ENCODE results near the gene CATSPERB. TPM values are rescaled to one million over a fixed set of nuclear protein-coding genes. Genes with fewer than 3 reads are reported as not detected.

Gene CATSPERB
- total and polyA plus RNA-seq, 2 donors from 2014 or later = 0.17 to 2.1 TPM

DNA sequence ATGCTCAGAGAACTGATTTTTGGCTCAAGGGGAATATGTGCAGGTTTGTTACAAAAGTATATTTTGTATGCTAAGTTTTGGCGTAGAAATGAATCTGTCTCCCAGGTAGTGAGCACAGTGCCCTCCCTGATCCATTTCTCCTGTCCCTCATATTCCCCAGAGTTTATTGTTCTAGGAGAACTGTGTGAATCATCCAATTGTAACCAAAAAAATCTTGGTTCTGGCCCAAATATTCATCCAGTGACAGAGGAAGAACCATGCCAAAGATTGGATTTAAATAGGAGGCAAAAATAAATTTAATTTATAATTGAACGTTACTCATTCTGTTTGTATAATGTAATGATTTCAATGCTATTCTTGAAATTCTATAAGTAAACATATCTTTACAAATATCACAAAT lies 4.8 kb downstream of the CATSPERB start:
- intact Hi-C loops (cut with DNase I) = no loop called here
- Histone ChIP-seq H3K4me1 (ENCODE audit: control insufficient read depth in 2 of 3, insufficient read depth in 2 of 3, low read depth in 1 of 3, low read length in 3 of 3) (no peaks in the 10 kb centered on the region), H3K27me3 (ENCODE audit: control insufficient read depth, insufficient read depth, low read length) (no peaks in the 10 kb centered on the region), H3K27ac (ENCODE audit: low read depth in 2 of 2, low read length in 2 of 2) (no peak overlapping the region), H3K4me3 (ENCODE audit: low read length in 3 of 3) (no peak overlapping the region), H3K36me3 (ENCODE audit: control insufficient read depth in 2 of 3, insufficient read depth in 3 of 3, low read length in 3 of 3) (no peaks in the 10 kb centered on the region), H3K9ac (ENCODE audit: low read length in 3 of 3) (no peak overlapping the region), H3K9me3 (ENCODE audit: control insufficient read depth in 2 of 3, insufficient read depth in 1 of 3, low read length in 3 of 3) (no peaks in the 10 kb centered on the region)
- no peak for DNase-seq
- TF ChIP-seq CTCF (IDR thresholded peaks at IDR 0.05; ENCODE audit: borderline replicate concordance, extremely low read depth, insufficient read depth) = no peak
- no peak for FAIRE-seq

DNA sequence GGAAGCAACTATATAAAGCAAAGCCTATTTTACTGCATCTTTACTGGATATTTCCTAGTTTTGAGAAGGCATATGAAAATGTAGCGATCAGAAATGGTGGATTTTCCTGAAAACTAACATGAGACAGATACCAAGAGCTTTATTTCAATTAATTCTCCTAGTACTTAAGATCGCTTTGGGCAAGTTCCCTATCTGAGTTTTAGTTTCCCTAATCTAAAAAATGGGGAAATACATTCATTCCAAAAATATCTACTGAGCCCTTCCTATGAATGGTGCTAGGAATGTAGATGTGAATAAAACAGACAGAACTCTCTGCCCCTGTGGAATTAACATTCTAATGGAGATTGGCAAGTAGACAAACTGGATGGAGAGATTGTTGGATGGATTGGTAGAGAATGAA lies 8.4 kb downstream of the CATSPERB start:
- Histone ChIP-seq H3K36me3 (ENCODE audit: control insufficient read depth in 2 of 3, insufficient read depth in 3 of 3, low read length in 3 of 3) (no peaks in the 10 kb centered on the region), H3K27me3 (ENCODE audit: control insufficient read depth, insufficient read depth, low read length) (no peaks in the 10 kb centered on the region), H3K9me3 (ENCODE audit: control insufficient read depth in 2 of 3, insufficient read depth in 1 of 3, low read length in 3 of 3) (no peaks in the 10 kb centered on the region), H3K4me3 (ENCODE audit: low read length in 3 of 3) (no peak overlapping the region), H3K9ac (ENCODE audit: low read length in 3 of 3) (no peak overlapping the region), H3K27ac (ENCODE audit: low read depth in 2 of 2, low read length in 2 of 2) (no peak overlapping the region), H3K4me1 (ENCODE audit: control insufficient read depth in 2 of 3, insufficient read depth in 2 of 3, low read depth in 1 of 3, low read length in 3 of 3) (no peaks in the 10 kb centered on the region)
- FAIRE-seq (no peak), DNase-seq (no peak)
- TF ChIP-seq CTCF (IDR thresholded peaks at IDR 0.05; ENCODE audit: borderline replicate concordance, extremely low read depth, insufficient read depth) = no peak
- intact Hi-C loops (cut with DNase I) = no loop called here

DNA sequence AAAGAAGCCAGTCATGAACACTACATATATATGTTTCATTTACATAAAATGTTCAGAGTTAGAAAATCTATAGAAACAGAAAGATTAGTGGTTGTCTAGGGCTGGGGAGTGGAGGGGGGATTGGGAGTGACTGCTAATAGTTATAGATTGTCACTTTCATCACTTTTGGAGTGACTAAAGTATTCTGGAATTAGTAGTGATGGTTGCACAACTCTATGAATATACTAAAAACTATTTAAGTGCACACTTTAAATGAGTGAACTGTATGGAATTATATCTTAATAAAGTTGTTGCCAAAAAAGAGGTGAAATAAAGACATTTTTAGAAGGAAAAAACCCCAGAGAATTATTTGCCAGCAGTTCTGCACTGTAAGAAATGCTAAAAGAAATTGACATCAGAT lies 9.5 kb downstream of the CATSPERB start:
- H3K27ac ChIP-seq (ENCODE audit: low read depth in 2 of 2, low read length in 2 of 2) = no peak overlapping the region
- no peaks in the 10 kb centered on the region for H3K27me3 ChIP-seq (ENCODE audit: control insufficient read depth, insufficient read depth, low read length)
- H3K9me3 ChIP-seq (ENCODE audit: control insufficient read depth in 2 of 3, insufficient read depth in 1 of 3, low read length in 3 of 3) = no peaks in the 10 kb centered on the region
- H3K36me3 ChIP-seq (ENCODE audit: control insufficient read depth in 2 of 3, insufficient read depth in 3 of 3, low read length in 3 of 3) = no peaks in the 10 kb centered on the region
- TF ChIP-seq CTCF (IDR thresholded peaks at IDR 0.05; ENCODE audit: borderline replicate concordance, extremely low read depth, insufficient read depth) = no peak
- no peak for FAIRE-seq
- intact Hi-C loops (cut with DNase I) = no loop called here
- DNase-seq = no peak
- H3K4me3 ChIP-seq (ENCODE audit: low read length in 3 of 3) = no peak overlapping the region
- H3K4me1 ChIP-seq (ENCODE audit: control insufficient read depth in 2 of 3, insufficient read depth in 2 of 3, low read depth in 1 of 3, low read length in 3 of 3) = no peaks in the 10 kb centered on the region
- H3K9ac ChIP-seq (ENCODE audit: low read length in 3 of 3) = no peak overlapping the region

DNA sequence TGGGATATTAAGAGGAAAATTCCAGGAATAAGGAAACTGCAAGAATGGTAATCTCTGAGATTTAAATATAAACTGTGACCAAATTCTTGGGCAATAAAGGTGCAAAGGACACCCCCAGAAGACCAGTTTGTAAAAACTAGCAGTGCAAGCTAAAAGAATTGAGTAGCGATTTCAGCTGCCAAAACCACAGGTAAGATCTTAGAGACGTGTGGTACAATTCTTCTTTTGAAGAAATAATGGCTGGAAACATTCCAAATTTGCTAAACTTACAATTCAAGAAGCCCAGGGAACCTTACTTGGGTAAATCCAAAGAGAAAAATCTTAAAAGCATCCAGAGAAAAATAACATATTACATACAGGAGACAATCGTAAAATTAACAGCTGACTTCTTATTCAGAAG lies 12.0 kb downstream of the CATSPERB start:
- FAIRE-seq (no peak), DNase-seq (no peak)
- Histone ChIP-seq H3K4me3 (ENCODE audit: low read length in 3 of 3) (no peak overlapping the region), H3K36me3 (ENCODE audit: control insufficient read depth in 2 of 3, insufficient read depth in 3 of 3, low read length in 3 of 3) (no peaks in the 10 kb centered on the region), H3K4me1 (ENCODE audit: control insufficient read depth in 2 of 3, insufficient read depth in 2 of 3, low read depth in 1 of 3, low read length in 3 of 3) (no peaks in the 10 kb centered on the region), H3K27me3 (ENCODE audit: control insufficient read depth, insufficient read depth, low read length) (no peaks in the 10 kb centered on the region), H3K9ac (ENCODE audit: low read length in 3 of 3) (no peak overlapping the region), H3K27ac (ENCODE audit: low read depth in 2 of 2, low read length in 2 of 2) (no peak overlapping the region), H3K9me3 (ENCODE audit: control insufficient read depth in 2 of 3, insufficient read depth in 1 of 3, low read length in 3 of 3) (no peaks in the 10 kb centered on the region)
- TF ChIP-seq CTCF (IDR thresholded peaks at IDR 0.05; ENCODE audit: borderline replicate concordance, extremely low read depth, insufficient read depth) = no peak
- intact Hi-C loops (cut with DNase I) = no loop called here
